Ovary (tissue), 3 donors: ENCODE data around the gene C2orf74.
A peak's percentile ranks its signal among the peaks of the same experiment; 100 is the strongest.

Experiments used
- POLR2A ChIP-seq: fragments of 450-650 bp; IDR thresholded peaks from one replicate; pipeline ENCODE4 v1.6.1; 2017; ENCODE audit warnings: antibody characterized with exemption, mild to moderate bottlenecking, moderate library complexity
- TF ChIP-seq, protein P1 (sequence below), 3 donors: fragments of 450-650 bp in 2 of 3; fragments of 200-600 bp in 1 of 3; IDR thresholded peaks; one replicate each; pipeline versions ENCODE4 v1.5.1 to v1.8.0; 2016 to 2022; ENCODE audit warnings: antibody characterized with exemption in 3 of 3, mild to moderate bottlenecking in 1 of 3
- donor health status: DM: no; HTN: no; CAD: no.

GRCh38 chr2:61144697-61145268 lies 17.2 kb upstream of the C2orf74 start:
- TF ChIP-seq POLR2A: peak; percentile 78
- TF ChIP-seq, protein P1, sequence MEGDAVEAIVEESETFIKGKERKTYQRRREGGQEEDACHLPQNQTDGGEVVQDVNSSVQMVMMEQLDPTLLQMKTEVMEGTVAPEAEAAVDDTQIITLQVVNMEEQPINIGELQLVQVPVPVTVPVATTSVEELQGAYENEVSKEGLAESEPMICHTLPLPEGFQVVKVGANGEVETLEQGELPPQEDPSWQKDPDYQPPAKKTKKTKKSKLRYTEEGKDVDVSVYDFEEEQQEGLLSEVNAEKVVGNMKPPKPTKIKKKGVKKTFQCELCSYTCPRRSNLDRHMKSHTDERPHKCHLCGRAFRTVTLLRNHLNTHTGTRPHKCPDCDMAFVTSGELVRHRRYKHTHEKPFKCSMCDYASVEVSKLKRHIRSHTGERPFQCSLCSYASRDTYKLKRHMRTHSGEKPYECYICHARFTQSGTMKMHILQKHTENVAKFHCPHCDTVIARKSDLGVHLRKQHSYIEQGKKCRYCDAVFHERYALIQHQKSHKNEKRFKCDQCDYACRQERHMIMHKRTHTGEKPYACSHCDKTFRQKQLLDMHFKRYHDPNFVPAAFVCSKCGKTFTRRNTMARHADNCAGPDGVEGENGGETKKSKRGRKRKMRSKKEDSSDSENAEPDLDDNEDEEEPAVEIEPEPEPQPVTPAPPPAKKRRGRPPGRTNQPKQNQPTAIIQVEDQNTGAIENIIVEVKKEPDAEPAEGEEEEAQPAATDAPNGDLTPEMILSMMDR (IDR thresholded peaks at IDR 0.05): no peak
